Right renal pelvis (tissue), 4 donors: Measurements from ENCODE around the gene BOLA3. TPM values are rescaled to one million over a fixed set of nuclear protein-coding genes. Genes with fewer than 3 reads are reported as not detected.
A peak's percentile ranks its signal among the peaks of the same experiment; 100 is the strongest.
"Not testable (repeated sequence)": the region's sequence is repeated elsewhere in the genome, so short reads cannot be mapped to it uniquely, and the experiment has no call there.

Experiments
- DNase-seq, 4 donors: peaks; one replicate each; pipeline ENCODE4 v3.0.0-alpha.2; 2013; ENCODE audit warnings: low read depth in 4 of 4, low spot score in 3 of 4, missing footprints in 1 of 4
- polyA plus RNA-seq, 4 donors: library from polyadenylated mRNA; unstranded; fragments of 120-200 nt; gene quantifications; one replicate each; pipeline ENCODE4 v1.2.1, GENCODE V29; 2013; ENCODE audit not compliant: insufficient read length in 4 of 4

Gene BOLA3
- polyA plus RNA-seq, 4 donors: 29.5 to 36.5 (median 32.5) TPM

DNA sequence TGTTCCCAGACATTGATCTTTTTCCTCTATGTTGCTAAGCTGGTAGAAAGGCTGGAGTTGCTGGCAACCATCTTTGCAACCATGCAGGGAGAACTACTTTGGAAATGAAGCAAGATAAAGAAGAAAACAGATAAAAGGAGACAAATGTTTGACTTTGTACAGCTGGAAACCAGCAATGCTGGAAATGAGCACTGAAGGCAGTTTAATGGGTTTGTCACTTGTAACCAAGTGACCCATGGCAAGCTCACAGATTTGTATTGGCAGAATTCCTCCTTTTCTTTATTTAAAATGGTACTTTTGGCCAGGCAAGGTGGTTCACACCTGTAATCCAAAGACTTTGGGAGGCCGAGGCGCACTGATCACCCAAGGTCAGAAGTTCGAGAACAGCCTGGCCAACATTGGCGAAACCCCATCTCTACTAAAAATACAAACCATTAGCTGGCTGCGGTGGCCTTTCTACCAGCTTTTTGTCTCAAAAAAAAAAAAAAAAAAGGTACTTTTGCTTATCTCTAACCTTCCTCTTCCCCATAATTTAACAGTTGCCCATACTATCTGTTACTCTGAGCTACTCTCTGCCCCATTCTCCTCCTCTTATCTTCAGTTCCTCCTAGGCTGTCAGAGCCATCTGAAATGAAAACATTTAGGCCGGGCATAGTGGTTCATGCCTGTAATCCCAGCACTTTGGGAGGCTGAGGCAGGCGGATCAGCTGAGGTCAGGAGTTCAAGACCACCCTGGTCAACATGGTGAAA is 2.0 kb upstream of the BOLA3 start:
- DNase-seq: no peak

DNA sequence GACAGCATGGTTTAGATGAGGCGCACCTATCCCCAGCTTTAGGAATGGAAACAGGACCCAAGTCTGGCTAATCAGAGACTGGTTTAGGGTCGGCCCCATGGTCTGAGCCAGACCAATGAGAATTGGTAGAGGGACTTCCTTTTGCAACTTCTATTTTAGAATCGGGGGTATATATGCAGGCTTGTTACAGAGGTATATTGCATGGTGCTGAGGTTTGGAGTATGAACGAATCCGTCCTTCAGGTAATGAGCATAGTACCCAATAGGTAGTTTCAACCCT is 1.5 kb upstream of the BOLA3 start:
- DNase-seq: no peak

DNA sequence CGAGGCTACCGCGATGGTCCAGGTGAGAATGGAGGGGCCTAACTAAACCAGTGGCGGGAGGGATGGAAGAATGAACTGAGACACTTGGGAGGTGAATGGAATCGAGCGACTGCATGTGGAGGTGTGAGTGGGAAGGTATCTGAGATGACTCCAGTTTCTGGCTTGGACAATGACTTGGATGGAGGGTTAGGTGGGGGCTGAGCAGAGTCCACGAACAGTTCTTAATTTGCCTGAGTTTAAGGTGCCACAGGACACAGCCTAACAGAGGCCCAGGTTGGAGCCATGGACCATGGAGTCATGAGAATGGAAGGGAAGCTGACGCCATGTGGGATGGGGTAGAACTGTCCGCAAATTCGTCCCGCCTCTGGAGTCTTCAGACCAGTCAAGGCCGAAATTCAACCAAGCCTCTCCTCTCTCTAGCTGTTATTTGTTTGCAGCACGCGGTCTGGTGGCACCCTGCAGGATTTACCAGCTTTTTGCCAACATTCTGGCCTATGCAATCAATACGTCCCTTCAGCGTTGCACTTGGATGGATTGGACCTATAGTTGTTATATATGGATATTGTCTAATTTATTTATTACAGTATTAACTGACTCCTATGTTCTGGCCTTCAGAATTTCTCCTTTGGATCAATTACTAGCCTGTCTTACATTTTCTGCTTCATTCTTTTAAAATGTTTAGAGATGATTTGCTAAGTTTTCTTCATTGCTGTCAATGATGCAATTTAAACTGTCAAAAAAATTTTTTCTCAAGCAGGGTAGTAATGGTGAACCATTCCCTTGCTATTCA is 940 bp upstream of the BOLA3 start:
- no peak for DNase-seq

DNA sequence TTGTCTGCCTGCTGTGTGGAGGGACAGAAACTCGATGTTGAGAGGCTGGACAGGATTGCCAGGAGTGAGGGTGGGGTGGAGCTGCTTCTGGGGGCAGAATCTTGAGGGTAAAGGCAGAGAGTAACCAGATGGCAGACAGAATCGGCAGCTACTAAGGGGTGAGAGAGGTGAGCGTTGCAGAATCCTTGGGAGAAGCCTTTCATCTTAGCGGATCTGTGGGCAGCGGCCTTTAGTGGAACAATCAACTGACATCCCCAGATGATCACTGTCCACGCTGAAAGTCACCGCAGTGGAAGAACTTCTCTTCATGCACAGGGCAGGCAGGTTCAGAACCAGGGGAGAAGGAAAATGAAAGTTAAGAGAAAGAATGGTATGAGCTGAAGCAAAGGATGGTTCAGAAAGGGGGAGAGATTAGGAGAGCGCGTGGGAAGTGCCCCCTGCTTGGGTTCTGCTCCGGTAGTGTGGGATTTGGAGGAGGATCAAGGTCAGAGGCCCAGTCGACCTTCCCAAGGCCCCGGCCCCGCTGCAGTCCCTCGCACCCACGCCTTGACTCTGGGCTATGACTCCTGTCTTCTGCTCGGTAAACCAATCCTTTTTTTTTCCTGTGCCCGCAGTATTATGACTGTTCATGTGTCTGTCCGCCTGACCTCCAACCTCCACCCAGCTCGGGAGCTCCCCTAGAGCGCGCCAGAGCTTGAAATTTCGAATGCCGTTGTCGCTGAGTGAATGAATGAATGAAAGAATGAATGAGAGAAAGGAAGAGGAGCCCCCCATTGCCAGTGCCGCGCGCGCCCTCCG is 584 bp downstream of the BOLA3 start:
- DNase-seq: no peak

DNA sequence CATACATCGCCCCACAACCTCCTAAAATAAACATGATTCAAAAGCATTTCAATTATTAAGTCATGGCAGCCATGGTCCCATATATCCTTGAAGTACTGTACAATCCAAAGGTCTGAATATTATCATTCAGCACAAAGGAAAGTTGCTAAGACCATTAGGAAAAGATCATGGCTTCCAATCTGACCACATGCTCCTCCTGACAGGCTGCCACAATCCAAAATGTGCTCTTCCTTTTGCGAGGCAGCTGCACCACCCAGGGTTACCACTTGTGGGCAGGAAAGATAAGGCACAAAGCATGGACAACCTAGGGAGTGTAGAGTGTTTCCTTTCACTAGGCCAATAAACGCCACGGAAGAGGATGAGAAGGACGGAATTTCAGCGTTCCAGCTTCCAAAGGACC is 5.4 kb downstream of the BOLA3 start:
- DNase-seq: no peak

DNA sequence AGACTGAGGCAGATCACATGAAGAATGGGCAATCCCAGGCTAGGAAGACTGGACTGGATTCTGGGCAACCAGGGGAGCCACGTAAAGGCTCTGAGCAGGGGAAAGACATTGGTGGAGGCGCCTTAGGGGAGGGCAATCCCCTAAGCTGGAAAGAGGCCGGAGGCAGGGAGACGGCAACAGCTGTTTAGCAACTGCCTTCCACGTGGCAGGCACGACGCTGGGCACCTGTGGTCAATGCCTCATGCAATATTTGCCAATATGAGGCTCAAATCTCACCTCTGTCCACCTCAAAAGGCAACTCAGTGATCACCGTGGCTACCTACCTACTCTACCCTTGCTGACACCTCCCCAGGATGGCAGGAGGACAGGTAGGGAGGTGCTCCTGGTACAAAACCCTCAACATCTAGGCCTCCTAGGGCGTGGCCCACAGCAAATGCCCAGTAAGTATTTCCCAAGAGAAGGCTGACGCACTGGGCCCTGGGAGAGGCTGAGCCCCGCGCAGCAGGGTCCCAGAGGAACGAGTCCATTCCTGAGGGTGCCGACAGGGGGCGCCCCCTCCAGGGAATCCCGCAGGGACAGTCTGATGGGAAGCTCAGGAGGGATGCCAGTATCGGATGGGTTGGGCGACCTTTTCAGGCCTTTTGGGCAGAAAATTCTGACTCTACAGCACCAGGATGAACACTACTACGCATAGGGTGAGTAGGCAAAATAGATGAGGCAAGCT is 8.9 kb downstream of the BOLA3 start:
- DNase-seq: no peak

DNA sequence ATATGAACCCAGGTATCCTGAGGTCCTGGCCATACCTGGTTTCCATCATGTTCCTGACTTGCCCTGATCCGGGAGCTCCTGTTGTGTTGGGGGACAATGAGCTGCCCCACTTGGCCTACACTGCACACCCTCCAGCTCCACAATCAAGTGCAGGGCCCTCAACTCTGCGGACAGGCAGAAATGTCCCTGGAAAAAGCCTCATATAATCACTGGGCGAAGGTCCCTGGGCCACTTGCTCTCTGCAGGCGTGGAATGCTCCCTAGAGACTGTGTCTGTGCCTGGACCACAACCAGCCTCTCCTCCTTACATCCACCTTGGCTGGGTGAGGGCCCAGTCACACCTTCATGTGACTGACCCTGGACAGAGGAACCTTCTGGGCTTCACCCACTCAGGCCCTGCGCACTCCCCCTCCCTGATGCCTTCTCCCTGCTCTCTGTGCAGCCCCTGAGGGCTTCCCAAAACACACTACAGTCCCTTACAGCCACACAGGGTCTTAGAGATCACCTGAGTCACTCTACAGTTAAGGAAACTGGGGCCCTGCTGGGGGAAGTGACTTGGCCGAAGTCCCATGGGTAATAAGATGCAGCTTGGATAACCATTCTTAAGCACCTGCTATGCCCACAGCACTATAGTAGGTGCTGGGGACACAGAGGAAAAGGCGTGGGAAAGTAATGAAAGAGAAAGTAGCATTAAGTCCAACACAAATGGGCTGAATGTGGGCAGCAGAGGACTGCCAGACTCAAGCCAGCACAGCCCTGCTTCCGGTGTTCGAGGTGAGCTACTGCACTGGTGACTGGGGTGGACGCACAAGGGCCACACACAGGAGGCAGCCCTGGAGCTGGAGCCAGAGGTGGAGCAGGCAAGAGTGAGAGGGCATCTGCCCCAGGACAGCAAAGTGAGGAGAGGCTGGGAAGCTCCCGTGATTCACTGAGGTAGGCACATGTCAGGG is 9.8 kb downstream of the BOLA3 start:
- DNase-seq: no peak

DNA sequence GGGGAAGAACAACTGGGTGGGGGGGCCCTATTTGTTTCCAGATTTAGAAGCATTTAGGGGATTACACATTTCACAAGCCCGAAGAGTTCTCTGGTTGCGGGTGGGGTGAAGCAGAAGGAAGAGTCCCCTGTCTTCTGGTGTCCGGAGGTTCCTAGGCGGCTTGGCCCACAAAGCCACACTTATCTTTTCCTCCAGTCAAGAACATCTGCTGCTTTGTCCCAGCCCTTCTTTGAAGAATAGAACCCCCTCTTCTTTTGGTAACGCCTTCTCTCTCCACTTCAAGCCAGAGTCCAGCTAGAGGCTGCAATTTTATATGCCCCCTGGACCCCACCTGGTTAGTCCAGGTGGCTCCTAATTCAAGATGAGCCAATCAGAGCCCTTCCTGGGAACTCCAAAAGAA is 15.8 kb downstream of the BOLA3 start:
- no peak for DNase-seq

DNA sequence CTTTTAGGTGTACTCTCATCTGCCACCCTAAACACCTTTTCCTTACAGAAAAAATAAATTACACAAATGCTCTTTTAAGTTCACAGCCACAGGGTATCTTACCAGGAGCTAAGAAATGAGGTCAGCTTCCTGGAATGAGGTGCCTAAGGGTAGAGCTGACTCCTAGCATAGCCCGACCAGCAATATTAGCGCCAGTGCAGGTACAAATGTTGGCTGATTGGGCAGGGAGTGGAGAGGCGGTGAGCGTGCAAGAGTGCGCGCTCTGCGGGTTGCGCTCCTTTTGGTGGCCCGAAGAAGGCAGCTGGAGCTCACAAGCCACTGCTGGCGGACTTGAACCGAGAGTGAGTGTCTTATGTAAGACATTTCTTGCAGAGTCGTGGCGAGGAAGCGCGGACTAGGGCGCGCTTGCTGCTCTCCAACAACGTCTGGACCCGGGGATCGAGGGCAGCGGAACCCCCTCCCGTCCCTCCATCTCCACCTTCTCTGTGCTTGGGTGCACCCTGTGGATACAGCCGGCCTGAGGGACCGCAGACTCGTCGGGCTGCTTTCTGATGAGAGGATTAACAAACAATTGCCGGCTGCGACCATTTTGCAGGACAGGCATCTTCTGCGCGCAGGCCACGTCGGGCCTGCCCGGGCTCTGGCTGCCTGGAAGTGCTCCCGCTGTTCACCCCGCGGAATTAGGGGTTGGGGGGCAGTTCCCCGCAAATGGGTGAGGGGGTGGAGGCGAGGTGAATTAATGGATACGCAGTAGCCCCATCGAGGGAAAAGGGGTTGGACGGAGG is 17.3 kb downstream of the BOLA3 start:
- no peak for DNase-seq

DNA sequence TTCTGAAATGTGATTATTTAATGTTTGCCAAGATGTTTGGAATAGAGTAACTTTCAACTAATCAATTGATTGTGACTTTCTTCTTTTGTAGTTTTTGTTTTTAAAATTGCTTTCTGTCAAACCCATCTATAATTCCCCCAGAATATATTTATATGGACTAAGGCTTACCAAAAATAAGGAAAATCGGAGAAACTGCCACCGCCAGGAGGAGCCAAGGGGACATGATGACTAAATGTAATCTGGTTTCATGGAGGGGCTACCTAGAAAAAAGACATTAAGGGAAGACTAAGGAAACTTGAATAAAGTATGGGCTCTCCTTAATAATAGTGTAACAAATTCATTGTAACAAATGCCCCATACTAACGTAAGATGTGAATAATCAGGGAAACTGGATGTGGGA is 19.5 kb downstream of the BOLA3 start:
- DNase-seq: no peak

DNA sequence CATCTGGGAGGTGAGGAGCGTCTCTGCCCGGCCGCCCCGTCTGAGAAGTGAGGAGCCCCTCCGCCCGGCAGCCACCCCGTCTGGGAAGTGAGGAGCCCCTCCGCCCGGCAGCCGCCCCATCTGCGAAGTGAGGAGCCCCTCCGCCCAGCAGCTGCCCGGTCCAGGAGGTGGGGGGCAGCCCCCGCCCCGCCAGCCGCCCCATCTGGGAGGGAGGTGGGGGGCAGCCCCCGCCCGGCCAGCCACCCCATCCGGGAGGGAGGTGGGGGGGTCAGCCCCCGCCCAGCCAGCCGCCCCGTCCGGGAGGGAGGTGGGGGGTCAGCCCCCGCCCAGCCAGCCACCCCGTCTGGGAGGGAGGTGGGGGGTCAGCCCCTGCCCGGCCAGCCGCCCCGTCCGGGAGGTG is 23.8 kb downstream of the BOLA3 start:
- DNase-seq: not testable (repeated sequence)

DNA sequence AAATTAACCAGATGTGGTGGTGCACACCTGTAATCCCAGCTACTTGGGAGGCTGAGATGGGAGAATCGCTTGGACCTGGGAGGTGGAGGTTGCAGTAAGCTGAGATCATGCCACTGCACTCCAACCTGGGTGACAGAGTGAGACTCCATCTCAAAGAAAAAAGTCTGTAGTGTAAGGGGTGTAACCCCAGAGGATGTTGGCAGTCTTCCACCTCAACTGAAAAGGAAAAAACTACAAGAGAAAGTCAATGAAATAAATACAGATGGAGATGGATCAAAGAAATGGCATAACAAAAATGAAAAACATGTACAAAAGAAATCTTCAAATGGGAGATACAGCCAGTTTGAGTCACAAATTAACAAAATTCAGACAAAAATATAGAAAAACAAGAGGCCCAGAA is 25.9 kb downstream of the BOLA3 start:
- not testable (repeated sequence) for DNase-seq

DNA sequence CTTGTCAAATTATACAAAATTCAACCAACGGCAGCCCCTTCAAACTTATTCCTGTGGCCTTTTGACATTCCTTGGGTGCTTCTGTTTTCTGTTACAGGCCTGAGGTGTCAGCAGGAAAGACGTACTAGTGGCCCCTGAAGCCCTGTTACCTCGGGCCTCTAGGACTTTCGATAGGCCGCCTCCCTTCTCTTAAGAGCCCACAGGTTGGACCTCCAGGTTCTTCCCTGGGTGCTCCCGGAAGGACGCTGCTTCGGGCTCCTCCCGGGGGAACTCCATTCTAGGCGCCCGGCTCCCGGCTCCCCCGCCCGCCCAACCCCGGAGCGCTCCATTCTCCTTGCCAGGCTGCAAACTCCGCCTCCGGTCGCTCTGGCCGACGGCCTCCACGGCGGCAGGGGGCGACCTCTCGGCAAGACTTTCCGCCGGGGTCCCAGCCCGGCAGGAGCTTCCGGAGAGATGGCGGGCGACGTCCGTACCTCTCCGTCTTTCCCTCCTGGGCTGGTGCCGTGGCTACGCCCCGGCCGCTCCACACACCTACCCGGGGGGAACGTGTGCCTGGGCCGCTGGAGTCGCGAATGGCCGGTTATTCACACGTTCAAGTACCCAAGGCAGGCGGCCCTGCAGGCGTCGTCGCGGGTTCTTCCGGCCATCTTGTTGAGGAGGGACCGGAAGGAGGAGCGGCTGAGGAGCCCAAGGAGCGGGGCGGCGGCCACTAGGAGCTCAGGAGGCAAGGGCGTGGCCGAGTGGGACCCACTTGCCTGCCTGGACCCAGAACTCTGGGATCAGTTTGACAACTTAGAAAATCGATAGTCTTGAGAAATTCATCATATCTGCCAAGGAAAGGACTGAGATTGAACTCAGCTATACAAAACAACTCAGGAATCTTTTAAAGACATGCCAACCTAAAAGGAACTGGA is 27.5 kb downstream of the BOLA3 start:
- DNase-seq: peak; percentile 57 to 65 (median 60)

DNA sequence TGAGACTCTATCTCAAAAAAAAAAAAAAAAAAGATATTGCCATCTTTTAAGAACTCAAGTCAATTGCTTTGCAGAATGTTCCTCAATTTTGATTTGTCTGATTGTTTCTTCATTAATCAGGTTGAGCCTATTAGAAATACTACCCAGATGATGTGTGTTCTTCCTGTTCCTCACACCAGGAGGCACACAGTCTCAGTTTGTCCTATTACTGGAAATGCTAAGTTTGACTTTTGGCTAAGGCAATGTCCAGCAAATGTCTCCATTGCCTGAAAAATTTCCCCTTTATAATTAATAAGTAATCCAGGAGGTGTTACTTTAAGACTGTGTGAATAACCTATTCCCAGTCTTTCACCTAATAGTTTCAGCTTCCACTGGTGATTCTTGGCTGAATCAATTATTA is 28.4 kb downstream of the BOLA3 start:
- no peak for DNase-seq

DNA sequence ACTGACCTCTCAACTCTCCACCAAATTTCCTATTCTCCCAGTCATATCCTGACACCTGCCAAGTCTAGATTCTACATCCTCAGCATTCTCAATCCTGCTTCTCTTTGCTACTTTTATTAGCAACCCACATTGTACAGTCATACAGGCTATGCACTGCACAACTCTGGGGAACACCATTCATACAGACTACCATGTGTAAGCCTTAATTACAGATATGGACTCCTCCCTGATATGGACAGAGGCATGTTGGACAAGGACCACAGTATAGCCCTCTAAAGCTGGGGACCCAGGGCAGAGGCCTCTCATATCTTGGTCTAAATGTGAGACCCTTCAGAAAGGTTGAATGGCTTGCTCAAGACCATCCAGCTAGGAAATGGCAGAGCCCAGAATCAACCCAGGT is 36.3 kb downstream of the BOLA3 start:
- no peak for DNase-seq

DNA sequence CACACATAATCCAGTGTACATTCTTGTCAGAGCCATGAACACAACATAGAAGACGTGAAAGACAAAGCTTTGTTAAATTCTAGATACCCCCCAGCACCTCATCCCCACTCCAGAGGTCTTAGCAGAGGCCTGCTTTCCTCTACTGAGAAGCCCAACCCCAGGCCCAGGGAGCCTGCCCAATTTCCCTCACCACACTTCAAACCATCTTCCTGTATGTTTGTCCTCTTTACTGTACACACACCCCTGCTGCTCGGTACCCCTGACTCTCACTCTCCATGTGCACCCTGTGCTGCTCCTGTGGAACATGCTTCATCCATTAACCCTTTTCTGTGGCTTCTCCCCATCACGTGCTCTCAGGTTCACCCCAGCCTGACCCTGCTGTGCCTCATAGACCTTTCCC is 37.2 kb downstream of the BOLA3 start:
- no peak for DNase-seq

DNA sequence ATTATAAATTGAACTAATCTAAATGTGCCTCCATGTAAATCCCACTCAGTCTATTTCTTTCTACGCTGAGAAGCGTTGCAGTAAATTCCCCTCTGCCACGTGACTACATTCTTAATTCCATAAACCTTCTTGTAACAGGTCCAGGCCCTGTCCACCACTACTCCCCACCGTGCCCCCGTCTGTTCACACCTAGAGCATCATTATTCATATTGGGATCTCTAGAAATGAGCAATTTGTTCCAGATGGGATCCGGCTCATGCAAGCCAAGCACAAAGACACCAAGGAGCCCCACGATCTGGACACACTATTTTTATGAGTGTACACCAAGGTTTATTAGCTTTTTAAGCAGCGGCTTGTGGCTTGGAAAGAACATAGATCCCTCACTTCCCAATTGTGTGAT is 38.2 kb downstream of the BOLA3 start:
- DNase-seq: no peak

DNA sequence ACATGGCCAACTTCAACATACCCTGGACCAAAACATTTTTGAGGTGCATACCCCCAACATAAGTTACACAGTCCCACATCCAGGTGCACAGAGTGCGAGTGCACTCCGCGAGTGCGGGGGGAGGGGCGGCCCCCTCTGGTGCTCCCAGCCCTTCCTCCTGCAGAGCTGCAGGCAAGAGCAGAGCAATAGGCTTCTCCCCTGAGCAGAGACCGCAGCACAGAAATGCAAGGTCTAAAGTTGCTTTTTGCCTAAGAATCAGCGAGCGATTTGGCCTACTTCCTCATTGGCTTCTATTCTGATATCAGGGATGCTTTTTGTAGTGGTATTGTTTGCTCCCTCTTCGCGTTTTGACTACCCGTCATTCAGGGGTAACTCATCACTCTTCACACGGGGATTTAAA is 40.6 kb downstream of the BOLA3 start:
- DNase-seq: no peak
